ENCODE data around the gene SMIM5. TPM values are rescaled to one million over a fixed set of nuclear protein-coding genes. Genes with fewer than 3 reads are reported as not detected.

Gene SMIM5
- polyA plus RNA-seq, 3 donors: 0.15 to 3.3 (median 0.43) TPM

- Histone ChIP-seq H3K4me3 (replicated peaks in 1 of 3; ENCODE audit: low read depth in 2 of 3, low read length in 3 of 3) (no peak overlapping the region), H3K4me2 (replicated peaks; ENCODE audit: extremely low read depth, low read length, poor library complexity, severe bottlenecking) (no peak overlapping the region), H3K27ac (ENCODE audit: low read depth in 1 of 2, low read length in 2 of 2) (peak overlapping the region in 1 of 2 donors; percentile 98), H3K9ac (ENCODE audit: insufficient read depth, low read length, poor library complexity, severe bottlenecking) (no peak overlapping the region), H2AFZ (ENCODE audit: insufficient read depth, low read depth, low read length, poor library complexity, severe bottlenecking) (no peak overlapping the region), H3K27me3 (ENCODE audit: control insufficient read depth in 2 of 2, insufficient read depth in 2 of 2, low read length in 2 of 2) (no peaks in the 10 kb centered on the region), H3K79me2 (ENCODE audit: insufficient read depth, low read length) (peaks cover 80% of the 10 kb centered on the region), H3K9me3 (replicated peaks in 1 of 2; ENCODE audit: control insufficient read depth in 1 of 2, insufficient read depth in 1 of 2, low read length in 2 of 2) (no peaks in the 10 kb centered on the region), H4K20me1 (ENCODE audit: insufficient read depth, low read length) (peaks cover 36% of the 10 kb centered on the region), H3K4me1 (ENCODE audit: control insufficient read depth in 1 of 2, insufficient read depth in 2 of 2, low read length in 2 of 2) (peaks cover 46 to 49% of the 10 kb centered on the region in 2 donors), H3K36me3 (replicated peaks in 1 of 2; ENCODE audit: control insufficient read depth in 1 of 2, insufficient read depth in 2 of 2, low read length in 2 of 2) (peaks cover 15 to 27% of the 10 kb centered on the region in 2 donors)
- intact Hi-C loops (cut with micrococcal nuclease): no loop called here
- WGBS (ENCODE audit: insufficient coverage): no CpG with 5 or more reads among the region's 3 CpGs
- Mint-ChIP-seq H3K36me3 (peaks cover 20 to 44% of the 10 kb centered on the region in 2 donors), H3K4me3 (no peak overlapping the region), H3K27ac (peak overlapping the region in 6 of 7 donors; percentile 10 to 99 (median 74)), H3K9me3 (no peaks in the 10 kb centered on the region), H3K4me1 (peaks cover 62% of the 10 kb centered on the region), H3K27me3 (ENCODE audit: low read depth in 3 of 3) (no peaks in the 10 kb centered on the region)
- TF ChIP-seq CTCF (IDR thresholded peaks at IDR 0.05): no peak
- no peak for DNase-seq
Observed at GRCh38 chr17:75685499-75685898, 52.3 kb downstream of the SMIM5 start.

- no peaks in the 10 kb centered on the region for H3K9me3 ChIP-seq (replicated peaks in 1 of 2; ENCODE audit: control insufficient read depth in 1 of 2, insufficient read depth in 1 of 2, low read length in 2 of 2)
- H3K27me3 ChIP-seq (ENCODE audit: control insufficient read depth in 2 of 2, insufficient read depth in 2 of 2, low read length in 2 of 2): no peaks in the 10 kb centered on the region
- H3K36me3 Mint-ChIP-seq: peaks cover 38 to 60% of the 10 kb centered on the region in 2 donors
- H3K36me3 ChIP-seq (replicated peaks in 1 of 2; ENCODE audit: control insufficient read depth in 1 of 2, insufficient read depth in 2 of 2, low read length in 2 of 2): peaks cover 29 to 43% of the 10 kb centered on the region in 2 donors
- peaks cover 73% of the 10 kb centered on the region for H3K4me1 Mint-ChIP-seq
- H2AFZ ChIP-seq (ENCODE audit: insufficient read depth, low read depth, low read length, poor library complexity, severe bottlenecking): peak overlapping the region; percentile 43
- no peaks in the 10 kb centered on the region for H3K27me3 Mint-ChIP-seq (ENCODE audit: low read depth in 3 of 3)
- peak; percentile 73 to 85 (median 83) for DNase-seq
- peak overlapping the region; percentile 86 to 98 for H3K27ac ChIP-seq (ENCODE audit: low read depth in 1 of 2, low read length in 2 of 2)
- peak overlapping the region in 1 of 3 experiments; percentile 62 for H3K4me3 ChIP-seq (replicated peaks in 1 of 3; ENCODE audit: low read depth in 2 of 3, low read length in 3 of 3)
- peaks cover 88% of the 10 kb centered on the region for H3K79me2 ChIP-seq (ENCODE audit: insufficient read depth, low read length)
- peaks cover 41% of the 10 kb centered on the region for H4K20me1 ChIP-seq (ENCODE audit: insufficient read depth, low read length)
- H3K9me3 Mint-ChIP-seq: no peaks in the 10 kb centered on the region
- TF ChIP-seq CTCF (IDR thresholded peaks at IDR 0.05): no peak
- intact Hi-C loops (cut with micrococcal nuclease): no loop called here
- H3K4me3 Mint-ChIP-seq: peak overlapping the region; percentile 67 to 70
- 11% methylated on average over 5 of the region's 11 CpGs for WGBS (ENCODE audit: insufficient coverage)
- H3K27ac Mint-ChIP-seq: peak overlapping the region; percentile 96 to 99 (median 98)
- peak overlapping the region; percentile 71 for H3K9ac ChIP-seq (ENCODE audit: insufficient read depth, low read length, poor library complexity, severe bottlenecking)
- peak overlapping the region; percentile 65 for H3K4me2 ChIP-seq (replicated peaks; ENCODE audit: extremely low read depth, low read length, poor library complexity, severe bottlenecking)
- H3K4me1 ChIP-seq (ENCODE audit: control insufficient read depth in 1 of 2, insufficient read depth in 2 of 2, low read length in 2 of 2): peaks cover 53 to 61% of the 10 kb centered on the region in 2 donors
Observed at GRCh38 chr17:75688209-75688825, 55.1 kb downstream of the SMIM5 start.

Measured in CD14-positive monocyte (primary cell).